Subcutaneous abdominal adipose tissue (tissue), 5 donors: ENCODE results near the gene ATP6V0D1.

Source experiments
- H3K27ac ChIP-seq: one replicate; pipeline ENCODE4 v1.7.0; 2013; ENCODE audit warnings: low read depth, mild to moderate bottlenecking, inconsistent platforms, low read length, moderate library complexity
- H3K27me3 ChIP-seq, 5 donors: one replicate each; pipeline ENCODE4 v1.7.0; 2013; ENCODE audit warnings: low read length in 5 of 5, inconsistent platforms in 1 of 5; ENCODE audit not compliant: control insufficient read depth in 5 of 5, insufficient read depth in 4 of 5
- H3K36me3 ChIP-seq, 5 donors: one replicate each; pipeline ENCODE4 v1.7.0; 2013; ENCODE audit warnings: low read length in 5 of 5; ENCODE audit not compliant: control insufficient read depth in 5 of 5, insufficient read depth in 5 of 5
- H3K4me1 ChIP-seq, 5 donors: one replicate each; pipeline ENCODE4 v1.7.0; 2013; ENCODE audit warnings: low read length in 5 of 5, mild to moderate bottlenecking in 3 of 5, moderate library complexity in 1 of 5; ENCODE audit not compliant: control insufficient read depth in 5 of 5, insufficient read depth in 5 of 5
- H3K4me3 ChIP-seq, 5 donors: one replicate each; pipeline ENCODE4 v1.7.0; 2013; ENCODE audit warnings: low read length in 5 of 5, low read depth in 1 of 5
- H3K9ac ChIP-seq, 5 donors: one replicate each; pipeline ENCODE4 v1.7.0; 2013; ENCODE audit warnings: low read length in 5 of 5, mild to moderate bottlenecking in 4 of 5, moderate library complexity in 3 of 5
- H3K9me3 ChIP-seq, 5 donors: one replicate each; pipeline ENCODE4 v1.7.0; 2013; ENCODE audit warnings: low read length in 5 of 5; ENCODE audit not compliant: control insufficient read depth in 5 of 5
- donor health status: healthy.
- donor health status: healthy.
- donor health status: healthy.
- donor health status: healthy.
- donor health status: healthy.

The ATP6V0D1 gene

DNA sequence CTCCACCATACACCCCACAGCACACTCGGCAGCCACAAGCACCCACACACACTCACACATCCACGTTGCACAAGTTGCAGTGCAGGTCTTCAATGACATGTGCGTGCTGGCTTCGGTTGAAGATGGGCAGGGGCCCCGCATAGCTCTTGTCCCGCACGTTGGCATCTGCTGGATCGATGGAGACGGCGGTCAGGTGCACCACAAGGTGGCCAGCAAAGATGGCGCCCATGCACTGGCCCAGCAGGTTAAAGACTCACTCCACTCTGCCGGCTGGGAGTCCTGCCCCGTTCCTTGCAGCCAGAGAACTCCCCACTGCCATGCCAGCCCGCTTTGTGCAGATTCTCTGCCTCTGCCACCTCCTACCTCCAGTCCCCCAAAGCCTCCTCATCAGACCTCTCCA is 80.1 kb downstream of the ATP6V0D1 start:
- Histone ChIP-seq H3K27ac (no peak overlapping the region), H3K9ac (no peak overlapping the region), H3K36me3 (peaks cover 0 to 4% (median 0%) of the 10 kb centered on the region in 5 donors), H3K4me3 (no peak overlapping the region), H3K27me3 (peaks cover 0 to 7% (median 1%) of the 10 kb centered on the region in 5 donors), H3K4me1 (peaks cover 3 to 51% (median 37%) of the 10 kb centered on the region in 5 donors), H3K9me3 (no peaks in the 10 kb centered on the region)

DNA sequence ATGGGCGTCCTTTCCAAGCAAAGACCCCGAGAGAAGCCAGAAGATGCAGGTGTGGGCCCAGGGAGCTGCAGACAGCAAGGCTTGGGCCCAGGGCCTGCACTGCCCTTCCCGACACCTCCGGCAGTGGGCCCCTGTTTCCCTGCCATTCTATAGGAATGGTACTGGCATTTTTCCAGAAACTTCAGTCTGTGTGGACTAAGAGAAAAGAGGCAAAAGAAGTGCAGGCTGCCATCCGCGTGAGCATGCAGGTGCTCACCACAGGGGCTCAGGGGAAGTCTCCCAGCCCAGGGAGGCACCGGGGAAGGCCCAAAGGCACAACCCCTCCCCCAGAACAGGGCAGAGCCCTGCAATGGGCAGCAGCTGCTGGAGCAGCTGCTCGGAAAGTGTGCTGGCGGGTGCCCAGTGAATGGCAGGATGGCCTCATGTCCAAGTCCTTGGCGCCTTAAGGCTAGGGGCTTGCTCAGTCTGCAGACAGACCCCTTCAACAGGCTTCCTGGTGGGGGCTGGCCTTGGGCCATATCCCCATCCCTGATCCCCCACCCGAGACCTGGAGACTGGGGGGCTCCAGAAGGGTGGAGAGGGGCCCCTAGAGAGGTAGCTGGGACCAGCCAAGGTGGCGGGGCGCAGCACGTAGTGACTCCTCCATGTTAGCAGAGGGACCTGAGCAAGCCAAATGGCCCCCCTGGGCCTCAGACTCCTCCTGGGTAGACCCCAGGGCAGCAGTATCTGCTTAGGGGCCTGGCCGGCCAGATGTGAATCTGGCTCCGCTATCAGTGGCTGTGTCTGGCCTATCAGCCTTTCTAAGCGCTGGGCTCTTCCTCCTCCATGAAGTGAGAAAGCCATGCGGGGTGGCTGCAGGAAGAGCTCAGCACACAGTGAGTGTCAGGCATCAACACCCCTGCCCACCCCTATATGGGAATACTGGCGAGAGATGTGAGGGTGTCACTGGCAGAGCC is 80.9 kb downstream of the ATP6V0D1 start:
- Histone ChIP-seq H3K27ac (no peak overlapping the region), H3K9ac (no peak overlapping the region)

DNA sequence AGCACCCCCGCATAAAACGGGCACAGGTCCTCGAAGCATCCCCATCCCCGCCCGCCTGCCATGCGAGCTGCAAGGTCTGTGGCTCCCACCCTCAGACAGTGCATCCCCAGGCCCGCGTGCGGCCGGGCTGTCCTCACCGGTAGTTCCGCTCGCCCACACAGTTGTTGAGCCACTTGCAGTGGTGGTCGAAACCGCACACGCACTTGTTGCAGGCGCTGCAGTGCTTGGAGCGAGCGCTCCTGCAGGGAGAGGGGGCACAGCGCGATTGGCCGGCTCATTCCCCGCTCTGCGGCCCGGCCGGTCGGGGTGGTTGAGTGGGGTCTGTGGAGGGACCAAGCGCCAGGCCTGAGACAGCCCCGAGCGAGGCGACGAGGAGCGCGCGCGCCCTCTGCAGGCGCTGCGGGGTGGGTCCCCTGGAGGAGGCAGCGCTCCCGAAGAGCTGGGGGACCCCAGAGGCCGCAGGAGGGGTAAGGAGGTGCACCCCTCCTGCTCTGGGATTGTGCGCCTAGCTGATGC is 81.7 kb downstream of the ATP6V0D1 start:
- Histone ChIP-seq H3K9ac (no peak overlapping the region), H3K27me3 (peaks cover 0 to 17% (median 11%) of the 10 kb centered on the region in 5 donors), H3K4me3 (peak overlapping the region in 2 of 5 donors; percentile 22 to 25), H3K36me3 (peaks cover 0 to 4% (median 0%) of the 10 kb centered on the region in 5 donors), H3K27ac (no peak overlapping the region), H3K4me1 (peaks cover 9 to 55% (median 45%) of the 10 kb centered on the region in 5 donors), H3K9me3 (no peaks in the 10 kb centered on the region)

More for the DNA sequence above, 80.9 kb downstream of the ATP6V0D1 start:
- Histone ChIP-seq H3K36me3 (peaks cover 0 to 4% (median 0%) of the 10 kb centered on the region in 5 donors), H3K27me3 (peaks cover 0 to 16% (median 9%) of the 10 kb centered on the region in 5 donors), H3K9me3 (no peaks in the 10 kb centered on the region), H3K4me3 (no peak overlapping the region), H3K4me1 (peaks cover 9 to 51% (median 39%) of the 10 kb centered on the region in 5 donors)

DNA sequence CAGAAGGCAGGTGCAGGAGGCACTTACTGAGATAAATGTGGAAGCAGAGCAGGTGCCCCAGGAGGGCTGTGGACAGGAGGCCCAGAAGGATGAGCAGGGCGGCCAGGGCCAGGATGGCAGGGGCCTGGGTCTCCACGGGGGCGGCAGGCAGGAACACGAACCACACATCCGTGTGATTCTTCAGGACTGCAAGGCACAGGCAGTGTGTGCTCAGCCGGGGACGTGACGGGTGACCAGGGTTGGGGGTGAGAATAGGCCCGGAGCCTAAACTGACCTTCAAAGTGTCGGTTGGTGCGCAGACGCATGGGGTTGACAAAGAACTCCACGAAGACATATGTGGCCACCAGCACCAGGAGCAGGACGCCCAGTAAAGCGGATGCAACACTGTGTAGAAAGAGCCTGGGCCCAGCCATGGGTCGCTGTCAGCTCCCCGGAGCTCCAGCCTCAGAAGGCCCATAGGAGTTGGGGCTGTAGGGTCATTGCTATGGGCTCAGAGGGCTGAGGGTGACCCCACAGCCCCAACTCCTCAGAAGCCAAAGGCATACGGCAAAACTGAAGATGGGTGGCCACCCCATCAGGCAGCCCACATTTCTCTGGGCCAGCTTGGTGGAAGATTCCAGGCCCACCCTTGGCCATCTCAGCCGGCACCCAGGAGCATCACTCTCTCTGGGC is 82.3 kb downstream of the ATP6V0D1 start:
- H3K4me1 ChIP-seq, result peaks cover 9 to 59% (median 48%) of the 10 kb centered on the region in 5 donors
- H3K27me3 ChIP-seq, result peaks cover 0 to 23% (median 11%) of the 10 kb centered on the region in 5 donors
- peak overlapping the region in 1 of 5 donors; percentile 25 for H3K4me3 ChIP-seq
- no peak overlapping the region for H3K9ac ChIP-seq
- peaks cover 0 to 4% (median 0%) of the 10 kb centered on the region in 5 donors for H3K36me3 ChIP-seq
- no peak overlapping the region for H3K27ac ChIP-seq
- H3K9me3 ChIP-seq, result no peaks in the 10 kb centered on the region

DNA sequence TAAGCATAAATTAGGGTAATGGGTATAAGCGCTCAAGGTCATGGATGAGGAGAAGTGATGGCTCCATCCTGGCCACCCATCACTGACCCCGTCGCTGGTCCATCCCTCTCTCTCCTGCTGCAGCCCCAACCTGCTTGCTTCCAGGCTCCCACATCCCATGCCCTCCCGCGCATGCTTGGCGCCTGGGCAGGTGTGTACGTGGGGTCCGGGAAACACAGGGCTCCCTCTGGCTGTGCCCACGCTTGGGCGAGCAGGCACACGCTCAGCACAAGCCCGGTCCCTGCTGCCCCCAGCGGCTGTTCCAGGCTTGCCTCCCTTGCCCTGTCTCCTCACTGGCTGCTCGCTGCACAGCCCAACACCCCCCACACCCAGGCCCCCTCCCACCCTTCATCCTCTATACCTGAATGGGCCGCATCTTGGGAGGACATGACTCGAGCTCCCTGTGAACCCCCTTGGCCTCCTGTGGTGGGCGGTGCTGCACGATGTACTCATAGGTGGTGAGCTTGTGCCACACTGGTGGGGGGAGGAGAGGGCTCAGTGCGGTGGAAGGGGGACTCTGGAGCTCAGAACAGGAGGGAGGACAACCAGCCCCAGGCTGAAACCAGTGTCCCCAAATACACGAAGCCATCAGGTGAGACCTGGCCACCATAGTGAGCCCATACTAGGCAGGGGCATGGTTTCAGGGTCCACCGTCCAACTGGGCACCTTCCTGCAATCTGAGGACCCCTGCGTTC is 83.0 kb downstream of the ATP6V0D1 start:
- H3K27ac ChIP-seq, result no peak overlapping the region
- H3K9ac ChIP-seq, result no peak overlapping the region

DNA sequence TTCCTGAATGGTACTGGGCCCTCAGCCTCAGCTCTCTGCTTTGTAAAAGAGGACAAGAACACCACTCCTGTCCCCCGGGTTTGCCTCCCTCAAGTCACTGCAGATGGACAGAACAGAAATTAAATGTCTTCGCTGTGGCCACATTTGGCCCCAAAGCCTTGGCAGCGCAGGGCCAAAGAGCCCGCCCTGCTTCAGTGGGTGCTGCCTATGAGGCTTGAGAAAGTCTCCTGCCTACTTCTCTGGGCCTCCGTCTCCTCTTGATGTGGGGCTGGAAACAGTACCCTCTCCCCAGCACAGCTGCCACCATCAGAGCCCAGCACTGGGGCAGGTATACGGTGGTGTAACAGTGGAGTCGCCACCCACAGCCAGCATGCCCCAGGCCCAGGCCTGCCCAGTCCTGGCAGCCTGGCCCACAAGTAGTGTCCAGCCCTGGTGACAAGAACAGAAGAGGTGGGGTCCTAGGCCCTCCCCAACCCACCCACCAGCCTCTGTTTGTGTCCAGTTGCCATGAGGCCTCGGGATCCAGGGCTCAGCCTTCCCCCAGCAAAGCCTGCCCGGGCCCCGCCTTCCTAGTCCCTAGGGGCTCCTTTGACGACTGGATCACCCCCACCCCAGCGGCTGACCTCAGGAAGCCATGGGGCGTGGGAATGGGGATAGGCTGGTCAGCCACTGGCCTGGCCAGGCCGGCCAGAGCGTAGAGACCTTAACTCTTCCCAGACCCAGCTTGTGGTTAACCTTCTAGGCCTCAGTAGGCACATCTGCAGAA is 83.7 kb downstream of the ATP6V0D1 start:
- Histone ChIP-seq H3K27ac (peak overlapping the region; percentile 60), H3K27me3 (peaks cover 0 to 33% (median 18%) of the 10 kb centered on the region in 5 donors), H3K4me3 (peak overlapping the region in 2 of 5 donors; percentile 6 to 16), H3K36me3 (peaks cover 0 to 4% (median 0%) of the 10 kb centered on the region in 5 donors), H3K9ac (no peak overlapping the region), H3K9me3 (no peaks in the 10 kb centered on the region), H3K4me1 (peaks cover 9 to 72% (median 62%) of the 10 kb centered on the region in 5 donors)

More for the DNA sequence above, 83.0 kb downstream of the ATP6V0D1 start:
- Histone ChIP-seq H3K4me1 (peaks cover 9 to 65% (median 54%) of the 10 kb centered on the region in 5 donors), H3K9me3 (no peaks in the 10 kb centered on the region), H3K36me3 (peaks cover 0 to 4% (median 0%) of the 10 kb centered on the region in 5 donors), H3K4me3 (peak overlapping the region in 1 of 5 donors; percentile 11), H3K27me3 (peaks cover 0 to 27% (median 12%) of the 10 kb centered on the region in 5 donors)

DNA sequence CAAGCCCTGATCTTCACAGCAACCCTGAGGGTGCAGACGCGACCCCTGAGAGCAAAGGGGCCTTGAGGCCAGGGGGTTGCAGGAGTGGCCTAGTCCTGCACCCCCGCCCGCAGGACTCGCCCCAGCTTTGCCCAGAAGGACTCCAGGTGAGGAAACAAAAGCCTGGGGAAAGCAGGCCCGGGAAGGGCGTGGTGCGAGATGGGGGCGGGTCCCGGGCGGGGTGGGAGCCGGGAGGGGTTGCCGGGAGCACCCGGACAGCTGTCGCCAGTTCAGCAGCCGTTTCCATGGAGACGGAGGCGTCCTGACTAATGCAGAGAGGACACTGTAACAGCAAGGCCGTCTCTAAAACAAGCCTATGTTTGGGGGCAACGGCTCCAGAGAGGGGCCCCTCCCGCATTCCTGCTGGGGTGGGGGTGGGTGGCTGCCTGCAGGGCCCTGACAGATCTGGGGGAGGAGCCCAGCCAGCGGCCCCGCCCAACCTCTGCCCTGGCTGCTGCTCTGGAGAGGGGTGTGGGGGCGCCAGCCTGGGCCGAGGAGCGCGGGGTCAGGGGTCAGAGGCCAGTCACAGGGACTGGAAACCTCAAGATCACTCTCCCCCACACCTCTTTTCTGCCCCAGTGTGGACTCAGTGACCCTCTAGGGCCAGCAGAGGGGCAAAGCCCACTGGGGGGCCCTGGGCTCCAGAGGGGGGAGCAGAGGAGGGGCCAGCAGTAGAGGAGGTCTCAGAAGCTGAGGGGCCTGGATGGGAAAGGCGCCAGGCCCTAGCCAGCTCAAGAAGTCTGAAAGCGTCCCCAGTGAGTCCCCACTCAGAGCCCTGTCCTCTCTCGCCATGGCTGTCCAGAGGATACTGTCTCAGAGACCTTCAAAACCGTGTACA is 84.6 kb downstream of the ATP6V0D1 start:
- Histone ChIP-seq H3K4me3 (peak overlapping the region in 2 of 5 donors; percentile 1 to 6), H3K9ac (no peak overlapping the region), H3K4me1 (peaks cover 9 to 81% (median 70%) of the 10 kb centered on the region in 5 donors), H3K36me3 (peaks cover 0 to 4% (median 0%) of the 10 kb centered on the region in 5 donors), H3K9me3 (no peaks in the 10 kb centered on the region), H3K27ac (peak overlapping the region; percentile 60), H3K27me3 (peaks cover 0 to 38% (median 21%) of the 10 kb centered on the region in 5 donors)

DNA sequence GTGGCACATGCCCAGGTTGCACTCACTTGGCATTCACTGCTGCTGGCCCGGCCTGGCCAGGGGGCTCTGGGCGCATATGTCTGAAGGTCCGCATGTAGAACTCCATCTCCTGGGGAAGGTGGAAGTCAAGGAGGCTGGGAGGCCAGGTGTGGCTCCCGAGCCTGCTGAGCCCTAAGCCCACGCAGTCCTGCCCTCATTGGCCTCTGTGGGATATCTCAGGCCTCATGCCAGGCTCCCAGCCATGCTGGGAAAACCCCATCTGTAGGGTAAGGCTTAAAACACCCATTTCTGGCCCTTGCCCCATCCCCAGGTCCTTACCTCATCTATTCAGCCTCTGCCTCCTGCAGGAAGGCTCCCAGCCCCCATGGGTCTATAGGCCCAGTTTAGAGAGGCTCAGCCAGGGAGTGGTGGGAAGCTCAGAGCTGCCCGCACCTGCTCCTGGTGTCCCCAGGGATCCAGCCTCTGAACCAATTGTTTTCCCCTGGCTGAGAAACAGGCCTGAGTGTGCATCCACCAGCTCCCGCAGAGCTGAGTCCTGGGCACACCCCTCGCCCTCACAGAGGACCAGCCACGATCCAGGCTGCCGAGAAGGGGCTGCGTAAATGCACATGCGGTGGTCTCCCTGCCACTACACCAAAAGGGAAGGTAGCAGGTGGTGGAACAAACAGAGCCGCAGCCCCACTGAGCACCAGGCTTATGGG is 85.3 kb downstream of the ATP6V0D1 start:
- H3K27me3 ChIP-seq, result peaks cover 0 to 42% (median 21%) of the 10 kb centered on the region in 5 donors
- H3K27ac ChIP-seq, result no peak overlapping the region
- H3K9me3 ChIP-seq, result no peaks in the 10 kb centered on the region
- peak overlapping the region in 1 of 5 donors; percentile 1 for H3K4me3 ChIP-seq
- peaks cover 0 to 3% (median 0%) of the 10 kb centered on the region in 5 donors for H3K36me3 ChIP-seq
- peak overlapping the region in 1 of 5 donors; percentile 13 for H3K9ac ChIP-seq
- peaks cover 10 to 88% (median 78%) of the 10 kb centered on the region in 5 donors for H3K4me1 ChIP-seq
